Upper lobe of left lung (tissue), 4 donors: Measurements from ENCODE around the gene C2CD2L.

Source experiments
- CTCF ChIP-seq, 6 experiments: fragments of 450-650 bp in 4 of 6; fragments of 200-600 bp in 2 of 6; sonication (generic) in 2 of 6; IDR thresholded peaks; one replicate each; pipeline ENCODE4 v1.5.1; 2016 to 2019; ENCODE audit warnings: antibody characterized with exemption in 6 of 6
- EP300 ChIP-seq, 4 donors: sonication (generic); formaldehyde crosslinking; IDR thresholded peaks; one replicate each; pipeline ENCODE4 v1.5.1; 2017; ENCODE audit warnings: antibody characterized with exemption in 4 of 4, control low read depth in 2 of 4
- POLR2A ChIP-seq, 4 donors: fragments of 450-650 bp; IDR thresholded peaks; one replicate each; pipeline ENCODE4 v1.5.1; 2016 to 2017; ENCODE audit warnings: antibody characterized with exemption in 4 of 4, mild to moderate bottlenecking in 2 of 4

- TF ChIP-seq POLR2A (IDR thresholded peaks at IDR 0.05) (peak in 2 of 4 donors; percentile 24 to 71), CTCF (IDR thresholded peaks at IDR 0.05) (no peak), EP300 (IDR thresholded peaks at IDR 0.05) (no peak)
These were observed at the start of gene C2CD2L for GRCh38 chr11:119106564-119107537.
